Astrocyte of the cerebellum (primary cell): ENCODE measurements around the gene CNPY2.
A peak's percentile ranks its signal among the peaks of the same experiment; 100 is the strongest.

Experiments
- DNase-seq: peaks from one replicate; pipeline ENCODE4 v3.0.0-alpha.2; 2011; ENCODE audit warnings: low read depth
- H3K4me3 ChIP-seq: 2 replicates; pipeline ENCODE4 v1.5.1; 2011; ENCODE audit warnings: mild to moderate bottlenecking, low read depth, low read length, moderate library complexity
- in situ Hi-C: cut with HindIII; loops from 2 replicates; pipeline ENCODE4 v1.10.0; 2017; ENCODE audit warnings: low sequenced_read_pairs
- TF ChIP-seq, protein P1 (sequence below): IDR thresholded peaks from 2 replicates; pipeline ENCODE4 v1.5.1; 2012; ENCODE audit warnings: low read length, low read depth, moderate library complexity, mild to moderate bottlenecking; ENCODE audit errors: missing control alignments

Gene CNPY2

DNA sequence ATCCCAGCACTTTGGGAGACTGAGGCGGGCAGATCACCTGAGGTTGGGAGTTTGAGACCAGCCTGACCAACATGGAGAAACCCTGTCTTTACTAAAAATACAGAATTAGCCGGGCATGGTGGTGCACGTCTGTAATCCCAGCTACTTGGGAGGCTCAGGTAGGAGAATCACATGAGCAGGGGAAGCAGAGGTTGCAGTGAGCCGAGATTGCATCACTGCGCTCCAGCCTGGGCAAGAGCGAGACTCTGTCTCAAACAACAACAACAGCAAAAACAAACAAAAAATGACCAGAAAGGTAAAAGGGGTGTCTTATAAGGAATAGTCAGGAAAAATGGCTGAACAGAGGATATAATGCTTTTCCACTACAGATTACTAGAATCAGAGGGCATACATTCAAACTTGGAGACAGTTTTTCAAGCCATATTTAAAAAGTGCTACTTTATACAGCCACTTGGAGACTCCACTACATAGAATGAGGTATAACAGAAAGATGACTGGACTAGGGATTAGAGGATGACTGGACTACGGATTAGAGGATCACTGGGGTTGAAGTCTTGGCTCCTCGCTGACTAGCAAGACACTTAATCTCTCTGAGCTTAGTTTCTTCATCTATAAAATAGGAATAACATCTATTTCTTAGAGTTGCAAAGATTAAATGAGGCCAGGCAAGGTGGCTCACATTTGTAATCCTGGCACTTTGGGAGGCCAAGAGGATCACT lies 10.8 kb downstream of the CNPY2 start:
- in situ Hi-C loops, result no loop called here
- H3K4me3 ChIP-seq, result no peak overlapping the region
- no peak for DNase-seq
- TF ChIP-seq, protein P1, sequence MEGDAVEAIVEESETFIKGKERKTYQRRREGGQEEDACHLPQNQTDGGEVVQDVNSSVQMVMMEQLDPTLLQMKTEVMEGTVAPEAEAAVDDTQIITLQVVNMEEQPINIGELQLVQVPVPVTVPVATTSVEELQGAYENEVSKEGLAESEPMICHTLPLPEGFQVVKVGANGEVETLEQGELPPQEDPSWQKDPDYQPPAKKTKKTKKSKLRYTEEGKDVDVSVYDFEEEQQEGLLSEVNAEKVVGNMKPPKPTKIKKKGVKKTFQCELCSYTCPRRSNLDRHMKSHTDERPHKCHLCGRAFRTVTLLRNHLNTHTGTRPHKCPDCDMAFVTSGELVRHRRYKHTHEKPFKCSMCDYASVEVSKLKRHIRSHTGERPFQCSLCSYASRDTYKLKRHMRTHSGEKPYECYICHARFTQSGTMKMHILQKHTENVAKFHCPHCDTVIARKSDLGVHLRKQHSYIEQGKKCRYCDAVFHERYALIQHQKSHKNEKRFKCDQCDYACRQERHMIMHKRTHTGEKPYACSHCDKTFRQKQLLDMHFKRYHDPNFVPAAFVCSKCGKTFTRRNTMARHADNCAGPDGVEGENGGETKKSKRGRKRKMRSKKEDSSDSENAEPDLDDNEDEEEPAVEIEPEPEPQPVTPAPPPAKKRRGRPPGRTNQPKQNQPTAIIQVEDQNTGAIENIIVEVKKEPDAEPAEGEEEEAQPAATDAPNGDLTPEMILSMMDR, result no peak

DNA sequence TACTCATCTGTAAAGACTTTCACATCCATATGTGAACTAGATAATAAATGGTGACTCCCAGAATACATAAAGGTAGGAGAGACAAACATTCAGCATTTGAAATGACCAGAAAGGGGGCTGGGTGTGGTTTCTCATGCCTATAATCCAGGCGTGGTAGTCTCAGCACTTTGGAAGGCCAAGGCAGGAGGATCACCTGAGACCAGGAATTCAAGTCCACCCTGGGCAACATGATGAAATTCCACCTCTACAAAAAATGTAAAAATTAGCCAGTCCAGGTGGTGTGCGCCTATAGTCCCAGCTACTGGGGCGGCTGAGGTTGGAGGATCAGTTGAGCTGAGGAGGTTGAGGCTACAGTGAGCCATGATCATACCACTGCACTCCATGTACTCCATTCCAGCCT lies 11.5 kb downstream of the CNPY2 start:
- H3K4me3 ChIP-seq, result no peak overlapping the region
- TF ChIP-seq, protein P1, result no peak
- in situ Hi-C loops, result no loop called here
- no peak for DNase-seq

DNA sequence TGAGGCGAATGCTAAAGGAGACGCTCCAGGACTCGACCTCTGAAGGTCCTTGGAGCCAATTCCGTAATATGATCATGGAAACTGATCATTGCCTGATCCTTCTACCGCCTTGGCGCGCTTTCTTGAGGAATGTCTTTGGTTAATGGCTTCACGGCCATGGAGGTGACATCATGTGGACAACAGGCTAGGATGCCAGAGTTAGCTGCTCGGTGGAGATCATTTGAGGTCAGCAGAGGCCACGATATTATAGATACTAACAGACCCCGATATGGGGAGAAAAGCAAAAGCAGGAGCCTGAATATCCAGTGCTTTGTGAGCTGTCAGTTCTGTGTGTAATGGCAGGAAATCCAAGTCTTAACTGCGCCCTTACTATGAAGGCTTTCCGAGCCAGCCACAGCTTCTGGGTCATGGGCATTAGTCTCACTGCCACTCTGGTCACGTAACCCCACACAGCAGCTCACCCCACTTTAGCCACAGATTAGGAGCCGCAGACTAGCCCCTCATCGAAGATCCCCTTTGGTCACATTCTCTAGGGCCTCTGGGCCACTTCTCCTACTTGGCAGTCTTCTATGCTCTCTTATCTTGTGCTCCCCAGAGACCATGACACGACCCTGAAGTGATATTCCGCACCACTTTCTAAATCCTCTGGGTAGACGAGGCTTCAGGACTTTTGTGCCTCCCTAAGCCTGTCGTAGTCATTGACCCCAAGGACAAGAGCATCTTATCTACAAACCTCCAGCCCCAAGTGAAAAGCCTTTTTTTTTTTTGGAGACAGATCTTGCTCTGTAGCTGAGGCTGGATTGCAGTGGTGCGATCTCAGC lies 14.9 kb downstream of the CNPY2 start:
- in situ Hi-C loops, result no loop called here
- peak overlapping the region; percentile 94 for H3K4me3 ChIP-seq
- TF ChIP-seq, protein P1, result no peak
- DNase-seq, result no peak

DNA sequence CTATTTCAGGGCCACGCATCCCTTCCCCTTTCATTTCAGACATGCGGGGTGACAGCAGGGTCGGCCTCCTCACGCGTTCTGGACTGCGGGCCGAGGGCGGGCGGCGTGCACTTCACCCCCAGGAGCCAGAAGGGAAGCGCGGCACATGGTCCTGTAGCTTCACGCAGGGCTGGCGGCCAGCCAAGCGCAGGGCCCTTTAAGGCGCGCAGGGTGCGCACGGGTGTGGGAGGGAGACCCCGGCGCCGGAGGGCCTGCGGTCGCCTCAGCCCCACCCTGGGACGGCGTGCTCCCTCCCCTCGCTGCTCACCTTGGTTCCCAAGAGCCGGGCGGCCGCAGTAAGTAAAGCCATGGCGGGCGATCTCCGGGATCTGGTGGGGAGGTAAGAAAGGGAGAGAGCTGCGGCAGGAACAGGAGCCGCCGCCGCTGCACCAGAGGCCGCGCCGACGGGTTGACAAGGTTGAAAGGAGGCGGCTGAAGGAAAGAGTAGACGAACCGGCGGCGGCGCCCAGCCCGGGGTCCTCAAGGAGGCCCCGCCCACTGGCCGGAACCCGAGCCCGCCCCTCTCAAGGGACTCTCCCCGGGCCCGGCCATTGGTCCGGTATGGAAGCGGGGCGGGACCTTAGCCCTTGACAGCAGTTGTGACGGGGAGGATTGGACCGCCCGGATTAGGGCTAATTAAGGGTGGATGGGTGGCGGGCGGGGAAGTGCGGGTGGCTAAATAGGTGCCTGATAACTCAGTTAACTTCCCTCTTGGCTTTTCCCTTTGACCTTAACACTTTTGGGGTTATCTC lies 15.7 kb downstream of the CNPY2 start, which contains the start of gene CS:
TSS of gene CS (minus strand) at position 478 of the 791 bp plus-strand sequence. CDS start at position 349, 129 bp downstream.
- in situ Hi-C loops, result no loop called here
- peak within 1 kb of the TSS; percentile 94 for H3K4me3 ChIP-seq
- DNase-seq, result peak; percentile 93
- TF ChIP-seq, protein P1, result no peak

DNA sequence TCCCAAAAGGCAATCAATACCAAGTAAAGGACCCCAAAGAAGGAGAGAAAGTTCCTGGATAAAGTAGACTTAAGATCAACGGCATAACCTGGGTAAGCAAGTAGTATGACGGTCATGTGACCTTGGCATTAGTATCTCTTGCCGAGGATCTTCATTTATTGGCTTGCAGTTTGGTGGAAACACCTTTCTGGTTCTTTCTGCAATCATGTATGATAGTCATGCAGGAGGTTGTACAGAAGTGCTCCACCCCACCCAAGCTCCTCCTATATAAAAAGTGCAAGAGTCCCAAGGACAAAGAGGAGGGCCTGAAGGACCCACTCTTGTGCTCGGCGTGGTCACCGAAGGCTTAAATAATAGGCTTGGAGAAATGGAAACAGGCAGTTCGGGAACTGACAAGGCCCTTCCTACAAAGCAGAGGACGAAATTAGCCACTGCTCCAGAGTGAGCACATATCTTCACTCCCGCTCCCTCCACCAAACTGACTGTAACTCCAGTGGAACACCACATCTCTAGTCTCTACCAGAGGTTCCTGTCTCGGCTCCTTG lies 16.4 kb downstream of the CNPY2 start:
- no peak for DNase-seq
- peak overlapping the region; percentile 94 for H3K4me3 ChIP-seq
- TF ChIP-seq, protein P1, result no peak
- in situ Hi-C loops, result no loop called here

DNA sequence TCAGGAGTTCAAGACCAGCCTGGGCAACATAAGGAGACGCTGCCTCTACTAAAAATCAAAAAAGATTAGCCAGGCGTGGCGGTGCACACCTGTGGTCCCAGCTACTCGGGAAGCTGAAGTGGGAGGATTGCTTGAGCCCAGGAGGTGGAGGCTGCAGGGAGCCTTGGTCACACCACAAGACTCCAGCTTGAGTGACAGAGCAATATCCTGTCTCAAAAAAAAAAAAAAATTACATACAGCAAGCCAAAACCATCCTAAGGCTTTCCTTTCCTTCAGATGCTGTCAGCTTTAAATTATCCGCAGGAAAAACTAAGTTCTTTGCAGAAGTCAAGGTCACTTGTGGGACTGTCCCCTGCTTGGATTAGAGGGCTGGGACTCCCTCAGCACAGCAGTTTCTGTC lies 17.0 kb downstream of the CNPY2 start:
- peak overlapping the region; percentile 94 for H3K4me3 ChIP-seq
- TF ChIP-seq, protein P1, result no peak
- no peak for DNase-seq
- in situ Hi-C loops, result no loop called here
